ENCODE data around the gene BCL6.

Gene BCL6

DNA sequence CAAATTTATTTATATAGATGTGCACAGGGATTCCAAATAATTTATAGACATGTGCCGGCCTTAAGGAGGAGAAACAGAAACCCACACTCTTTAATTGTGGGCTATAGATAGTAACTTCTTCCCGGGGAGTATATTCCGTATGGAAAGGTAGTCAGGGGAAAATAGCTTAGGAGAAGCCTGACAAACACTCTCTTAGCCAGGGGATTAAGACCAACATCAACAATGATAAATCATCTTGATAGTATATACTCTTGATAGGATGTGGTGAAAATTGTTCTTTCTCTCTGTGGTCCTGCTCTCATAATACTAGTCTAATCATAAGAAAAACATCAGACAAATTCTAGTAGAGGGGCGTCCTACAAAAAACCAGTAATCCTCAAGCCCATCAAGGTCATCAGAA lies 8.2 kb upstream of the BCL6 start:
- no peaks in the 10 kb centered on the region for H3K9me3 ChIP-seq (ENCODE audit: control insufficient read depth, low read length)
- no peak overlapping the region for H3K4me3 ChIP-seq (ENCODE audit: low read depth, low read length)
- H3K4me2 ChIP-seq (ENCODE audit: low read length), result no peak overlapping the region
- H3K27me3 ChIP-seq (ENCODE audit: control insufficient read depth, insufficient read depth, low read length), result no peaks in the 10 kb centered on the region
- H3K4me1 ChIP-seq, result peaks cover 10% of the 10 kb centered on the region
- no peak overlapping the region for H2AFZ ChIP-seq
- no peak overlapping the region for H3K9ac ChIP-seq
- H3K27ac ChIP-seq, result no peak overlapping the region
- H3K36me3 ChIP-seq (ENCODE audit: control insufficient read depth, insufficient read depth, low read length), result no peaks in the 10 kb centered on the region
- TF ChIP-seq, protein P1, sequence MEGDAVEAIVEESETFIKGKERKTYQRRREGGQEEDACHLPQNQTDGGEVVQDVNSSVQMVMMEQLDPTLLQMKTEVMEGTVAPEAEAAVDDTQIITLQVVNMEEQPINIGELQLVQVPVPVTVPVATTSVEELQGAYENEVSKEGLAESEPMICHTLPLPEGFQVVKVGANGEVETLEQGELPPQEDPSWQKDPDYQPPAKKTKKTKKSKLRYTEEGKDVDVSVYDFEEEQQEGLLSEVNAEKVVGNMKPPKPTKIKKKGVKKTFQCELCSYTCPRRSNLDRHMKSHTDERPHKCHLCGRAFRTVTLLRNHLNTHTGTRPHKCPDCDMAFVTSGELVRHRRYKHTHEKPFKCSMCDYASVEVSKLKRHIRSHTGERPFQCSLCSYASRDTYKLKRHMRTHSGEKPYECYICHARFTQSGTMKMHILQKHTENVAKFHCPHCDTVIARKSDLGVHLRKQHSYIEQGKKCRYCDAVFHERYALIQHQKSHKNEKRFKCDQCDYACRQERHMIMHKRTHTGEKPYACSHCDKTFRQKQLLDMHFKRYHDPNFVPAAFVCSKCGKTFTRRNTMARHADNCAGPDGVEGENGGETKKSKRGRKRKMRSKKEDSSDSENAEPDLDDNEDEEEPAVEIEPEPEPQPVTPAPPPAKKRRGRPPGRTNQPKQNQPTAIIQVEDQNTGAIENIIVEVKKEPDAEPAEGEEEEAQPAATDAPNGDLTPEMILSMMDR (IDR thresholded peaks at IDR 0.05), result no peak
- H3K79me2 ChIP-seq, result no peaks in the 10 kb centered on the region

DNA sequence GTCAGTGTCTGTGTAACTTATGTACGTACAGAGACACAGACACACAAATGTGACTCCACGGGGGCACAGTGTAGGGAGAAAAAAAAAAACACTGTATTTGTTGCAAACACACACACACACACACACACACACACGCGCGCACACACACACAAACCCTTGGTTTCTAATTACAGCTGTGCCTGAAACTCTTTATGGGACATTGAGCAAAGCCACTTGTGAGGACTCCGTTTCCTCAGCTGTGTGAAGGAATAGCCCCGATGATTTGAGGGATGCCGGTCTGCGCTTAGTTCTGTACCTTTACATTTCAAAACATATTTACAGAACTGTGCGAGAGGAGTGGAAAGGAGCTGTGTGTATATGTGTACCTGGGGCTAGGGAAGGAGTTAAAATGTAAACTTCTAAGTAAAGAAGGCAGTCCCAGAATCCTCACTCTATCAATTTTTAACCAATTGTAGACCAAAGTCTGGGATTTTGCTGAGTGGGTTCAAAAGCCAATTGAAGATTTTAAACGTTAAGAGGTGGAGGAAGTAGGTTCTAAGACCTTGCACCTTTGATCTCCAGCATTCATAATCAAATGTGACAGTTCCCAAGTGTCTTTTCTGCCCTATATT lies 5.3 kb upstream of the BCL6 start:
- Histone ChIP-seq H3K27me3 (ENCODE audit: control insufficient read depth, insufficient read depth, low read length) (no peaks in the 10 kb centered on the region), H3K4me2 (ENCODE audit: low read length) (peak overlapping the region; percentile 74), H3K79me2 (no peaks in the 10 kb centered on the region), H3K4me3 (ENCODE audit: low read depth, low read length) (peak overlapping the region; percentile 54), H3K36me3 (ENCODE audit: control insufficient read depth, insufficient read depth, low read length) (no peaks in the 10 kb centered on the region), H3K9me3 (ENCODE audit: control insufficient read depth, low read length) (no peaks in the 10 kb centered on the region), H2AFZ (peak overlapping the region; percentile 60), H3K9ac (no peak overlapping the region), H3K27ac (peak overlapping the region; percentile 87), H3K4me1 (peaks cover 21% of the 10 kb centered on the region)
- TF ChIP-seq, protein P1 (IDR thresholded peaks at IDR 0.05), result no peak

GRCh38 chr3:187750006-187750512 lies 4.8 kb upstream of the BCL6 start:
- no peaks in the 10 kb centered on the region for H3K79me2 ChIP-seq
- TF ChIP-seq, protein P1 (IDR thresholded peaks at IDR 0.05), result no peak
- H3K27ac ChIP-seq, result peak overlapping the region; percentile 87
- H3K27me3 ChIP-seq (ENCODE audit: control insufficient read depth, insufficient read depth, low read length), result no peaks in the 10 kb centered on the region
- peak overlapping the region; percentile 60 for H2AFZ ChIP-seq
- peak overlapping the region; percentile 54 for H3K4me3 ChIP-seq (ENCODE audit: low read depth, low read length)
- H3K4me1 ChIP-seq, result peaks cover 21% of the 10 kb centered on the region
- H3K4me2 ChIP-seq (ENCODE audit: low read length), result peak overlapping the region; percentile 74
- no peaks in the 10 kb centered on the region for H3K36me3 ChIP-seq (ENCODE audit: control insufficient read depth, insufficient read depth, low read length)
- H3K9ac ChIP-seq, result no peak overlapping the region
- H3K9me3 ChIP-seq (ENCODE audit: control insufficient read depth, low read length), result no peaks in the 10 kb centered on the region

DNA sequence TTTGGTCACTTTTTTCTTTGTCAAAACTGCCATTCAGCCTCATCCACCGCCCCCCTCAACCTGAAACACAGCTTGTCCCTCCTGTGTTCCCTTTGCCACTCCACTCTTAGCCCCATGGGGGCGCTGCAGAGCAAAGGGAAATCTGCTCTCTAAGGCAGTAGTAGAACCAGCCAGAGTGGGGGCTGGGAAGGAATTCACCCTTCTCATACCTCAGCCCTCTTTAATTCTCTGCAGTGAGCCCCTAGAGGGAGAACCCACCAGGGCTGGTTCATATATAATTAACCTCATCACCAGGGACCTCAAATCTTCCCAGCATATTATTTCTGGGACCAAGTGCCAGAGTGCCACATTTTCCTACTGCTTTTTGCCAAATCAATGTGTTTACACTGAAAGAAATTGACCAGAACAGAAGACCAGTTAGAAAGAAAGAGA lies 2.8 kb upstream of the BCL6 start:
- no peaks in the 10 kb centered on the region for H3K9me3 ChIP-seq (ENCODE audit: control insufficient read depth, low read length)
- no peak overlapping the region for H3K4me2 ChIP-seq (ENCODE audit: low read length)
- H2AFZ ChIP-seq, result peak overlapping the region; percentile 6
- H3K4me1 ChIP-seq, result peaks cover 21% of the 10 kb centered on the region
- no peak overlapping the region for H3K4me3 ChIP-seq (ENCODE audit: low read depth, low read length)
- TF ChIP-seq, protein P1 (IDR thresholded peaks at IDR 0.05), result peak; percentile 97
- H3K79me2 ChIP-seq, result no peaks in the 10 kb centered on the region
- H3K9ac ChIP-seq, result no peak overlapping the region
- H3K27me3 ChIP-seq (ENCODE audit: control insufficient read depth, insufficient read depth, low read length), result no peaks in the 10 kb centered on the region
- peak overlapping the region; percentile 100 for H3K27ac ChIP-seq
- H3K36me3 ChIP-seq (ENCODE audit: control insufficient read depth, insufficient read depth, low read length), result no peaks in the 10 kb centered on the region

GRCh38 chr3:187747506-187747905 lies 2.2 kb upstream of the BCL6 start:
- Histone ChIP-seq H2AFZ (peak overlapping the region; percentile 6), H3K9ac (no peak overlapping the region), H3K4me2 (ENCODE audit: low read length) (no peak overlapping the region), H3K4me3 (ENCODE audit: low read depth, low read length) (no peak overlapping the region), H3K27me3 (ENCODE audit: control insufficient read depth, insufficient read depth, low read length) (no peaks in the 10 kb centered on the region), H3K9me3 (ENCODE audit: control insufficient read depth, low read length) (no peaks in the 10 kb centered on the region), H3K4me1 (peaks cover 21% of the 10 kb centered on the region), H3K36me3 (ENCODE audit: control insufficient read depth, insufficient read depth, low read length) (no peaks in the 10 kb centered on the region), H3K79me2 (peaks cover under 1% of the 10 kb centered on the region), H3K27ac (peak overlapping the region; percentile 100)
- TF ChIP-seq, protein P1 (IDR thresholded peaks at IDR 0.05), result no peak
